AG10803 (cell line): ENCODE results near the gene RSPRY1.

Experiments used
- DNase-seq: peaks from one replicate; pipeline ENCODE4 v3.0.0; 2010; ENCODE audit warnings: low read depth
- H3K4me3 ChIP-seq: 2 replicates; pipeline ENCODE4 v1.5.1; 2011; ENCODE audit warnings: mild to moderate bottlenecking, low read length, control low read depth
- CTCF ChIP-seq: conservative IDR thresholded peaks from 2 replicates; pipeline ENCODE4 v1.5.1; 2011; ENCODE audit warnings: mild to moderate bottlenecking, low read length, control low read depth, inconsistent platforms

The RSPRY1 gene

GRCh38 chr16:57185945-57186871 lies at the start of gene RSPRY1, which contains the start of gene PSME3IP1:
RSPRY1 (plus strand) TSS chr16:57186329; CDS start chr16:57204659, 18,330 bp downstream.
PSME3IP1 (minus strand) TSS chr16:57186039; CDS start chr16:57173854, 12,185 bp downstream.
- peak; percentile 99 for DNase-seq
- H3K4me3 ChIP-seq = peak within 1 kb of the TSS; percentile 93
- TF ChIP-seq CTCF = no peak

- no peak for TF ChIP-seq CTCF
- no peak for DNase-seq
- no peak overlapping the region for H3K4me3 ChIP-seq
Measured at GRCh38 chr16:57137043-57137442, 49.1 kb upstream of the RSPRY1 start.

GRCh38 chr16:57137566-57138273 lies 48.4 kb upstream of the RSPRY1 start:
- no peak for DNase-seq
- TF ChIP-seq CTCF = no peak
- H3K4me3 ChIP-seq = no peak overlapping the region

- DNase-seq = no peak
- no peak for TF ChIP-seq CTCF
- no peak overlapping the region for H3K4me3 ChIP-seq
Measured at GRCh38 chr16:57138281-57138935, 47.7 kb upstream of the RSPRY1 start.

GRCh38 chr16:57140931-57141668 lies 45.0 kb upstream of the RSPRY1 start:
- no peak overlapping the region for H3K4me3 ChIP-seq
- no peak for DNase-seq
- no peak for TF ChIP-seq CTCF

- no peak for DNase-seq
- TF ChIP-seq CTCF = no peak
- H3K4me3 ChIP-seq = no peak overlapping the region
Measured at GRCh38 chr16:57141822-57142631, 44.1 kb upstream of the RSPRY1 start.
